Measurements from ENCODE around the gene MISP3.
A peak's percentile ranks its signal among the peaks of the same experiment; 100 is the strongest.

MISP3 gene

GRCh38 chr19:14102756-14103155 is 30.2 kb downstream of the MISP3 start:
- DNase-seq (ENCODE audit: low spot score): no peak

GRCh38 chr19:14103310-14103709 is 30.7 kb downstream of the MISP3 start:
- DNase-seq (ENCODE audit: low spot score): peak; percentile 50

- DNase-seq (ENCODE audit: low spot score): no peak
Observed at GRCh38 chr19:14105680-14106079, 33.1 kb downstream of the MISP3 start.

- DNase-seq (ENCODE audit: low spot score): no peak
Observed at GRCh38 chr19:14106840-14107239, 34.3 kb downstream of the MISP3 start.

GRCh38 chr19:14107581-14108461 is 35.2 kb downstream of the MISP3 start:
- DNase-seq (ENCODE audit: low spot score): no peak

DNA sequence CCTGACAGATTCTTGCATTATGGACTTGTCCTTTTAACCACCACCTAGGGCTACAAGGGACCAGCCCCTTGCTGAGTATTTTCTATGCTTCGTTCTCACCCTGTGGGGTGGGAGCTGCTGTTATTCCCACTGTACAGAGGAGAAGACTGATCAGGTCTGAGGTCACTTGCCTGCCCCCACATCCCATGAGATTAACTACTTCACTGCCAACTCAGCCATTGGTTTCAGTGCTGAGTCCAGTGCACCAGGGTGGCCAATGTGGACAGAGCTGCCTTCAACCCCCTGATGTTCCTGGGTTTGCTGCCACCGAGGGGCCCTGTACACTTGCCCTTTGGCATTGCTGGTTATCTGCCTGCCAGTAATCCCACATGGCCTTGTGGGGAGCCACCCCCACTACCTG is 38.1 kb downstream of the MISP3 start:
- no peak for DNase-seq (ENCODE audit: low spot score)

GRCh38 chr19:14111486-14111885 is 38.9 kb downstream of the MISP3 start:
- no peak for DNase-seq (ENCODE audit: low spot score)

DNA sequence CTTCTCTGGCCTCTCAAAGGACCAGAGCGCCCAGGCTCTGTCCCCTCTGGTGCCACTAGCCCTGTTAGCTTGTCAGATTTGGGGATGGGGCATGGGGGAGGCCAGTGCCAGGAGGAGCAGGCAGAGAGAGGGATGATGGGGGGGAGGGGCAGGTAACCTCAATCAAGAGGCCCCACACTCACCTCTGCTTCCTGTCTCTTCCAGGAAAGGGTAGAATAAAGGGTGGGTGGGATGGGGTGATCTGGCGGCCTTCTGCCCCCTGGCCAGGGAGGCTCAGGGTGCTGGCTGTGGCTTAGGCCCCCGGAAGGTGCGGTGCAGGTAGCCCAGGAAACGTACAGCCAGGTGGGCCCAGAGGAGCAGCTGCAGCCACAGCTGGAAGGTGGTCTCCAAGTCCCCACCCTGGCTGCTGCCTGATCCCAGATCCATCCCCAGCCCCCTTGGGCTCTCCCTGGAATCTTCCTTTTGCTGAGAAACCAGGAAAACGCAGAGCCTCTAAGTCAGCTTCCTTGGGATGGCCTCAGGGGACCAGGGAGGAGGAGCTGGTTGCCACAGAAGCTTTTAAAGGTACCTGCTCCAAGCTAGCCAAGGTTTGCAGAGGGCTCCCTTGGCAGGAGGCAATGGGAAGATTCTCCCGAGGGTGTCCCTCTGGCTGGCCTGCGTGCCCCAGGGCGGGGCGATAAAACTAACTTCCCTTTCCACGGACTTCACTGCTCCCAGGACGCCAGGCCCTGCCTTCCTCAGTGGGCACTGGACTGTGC is 39.6 kb downstream of the MISP3 start:
- DNase-seq (ENCODE audit: low spot score): no peak

DNA sequence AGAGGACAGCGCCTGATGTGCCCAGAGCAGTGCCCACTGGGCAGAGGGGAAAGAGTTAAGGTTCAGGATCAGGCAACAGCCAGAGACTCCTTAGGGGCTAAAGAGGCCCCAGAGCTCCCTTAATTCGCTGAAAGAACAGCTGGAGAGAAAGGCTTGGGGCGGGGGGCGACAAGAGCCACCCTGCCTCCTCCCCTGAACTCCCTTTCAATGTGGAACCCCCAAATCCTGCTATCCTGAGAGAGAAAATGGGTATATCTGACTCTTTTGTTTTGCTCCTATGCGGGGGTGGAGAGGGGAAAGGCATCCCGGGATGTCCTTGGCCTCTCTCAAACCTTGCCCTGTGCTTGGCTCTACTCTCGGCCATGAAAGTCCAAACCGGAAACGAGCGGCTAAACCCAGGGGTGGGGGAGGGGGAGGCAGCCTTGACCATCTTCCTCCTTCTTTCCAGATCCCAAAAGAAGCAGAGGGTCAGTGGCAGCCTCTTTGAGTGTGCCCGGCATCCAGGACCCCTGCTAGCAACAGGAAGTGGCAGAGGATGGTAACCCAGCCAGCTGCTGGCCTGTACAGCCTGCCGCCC is 40.3 kb downstream of the MISP3 start:
- DNase-seq (ENCODE audit: low spot score): no peak

DNA sequence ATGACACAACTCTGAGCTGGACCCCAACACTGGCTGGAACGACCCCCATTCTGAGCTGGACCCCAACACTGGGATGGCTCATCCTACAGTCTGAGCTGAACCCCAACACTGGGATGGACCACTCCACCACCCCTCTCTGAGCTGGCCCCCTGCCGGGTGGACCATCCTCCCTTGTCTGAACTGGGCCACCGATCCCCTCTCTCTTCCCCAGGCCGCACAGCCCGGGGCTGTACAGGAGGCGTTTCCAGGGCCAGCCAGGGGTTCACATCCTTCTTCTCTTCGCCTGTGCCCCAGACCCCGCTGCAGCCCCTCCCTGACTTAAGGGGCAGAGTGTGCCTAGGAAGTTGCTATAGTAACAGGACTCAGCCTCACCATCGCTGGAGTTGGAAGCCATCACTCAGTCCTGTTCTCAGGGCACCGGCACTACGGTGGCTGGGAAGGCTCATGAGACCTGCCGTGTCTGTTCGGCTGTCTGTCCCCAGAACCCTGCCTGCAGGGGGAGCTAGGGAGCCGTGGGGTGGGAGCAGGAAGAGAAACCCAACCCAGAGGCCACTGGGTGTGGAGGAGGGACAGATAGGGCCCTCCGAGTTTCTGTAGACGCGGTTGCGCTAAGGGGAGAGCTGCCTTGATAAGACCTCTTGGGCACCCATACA is 41.3 kb downstream of the MISP3 start:
- DNase-seq (ENCODE audit: low spot score): peak; percentile 47

DNA sequence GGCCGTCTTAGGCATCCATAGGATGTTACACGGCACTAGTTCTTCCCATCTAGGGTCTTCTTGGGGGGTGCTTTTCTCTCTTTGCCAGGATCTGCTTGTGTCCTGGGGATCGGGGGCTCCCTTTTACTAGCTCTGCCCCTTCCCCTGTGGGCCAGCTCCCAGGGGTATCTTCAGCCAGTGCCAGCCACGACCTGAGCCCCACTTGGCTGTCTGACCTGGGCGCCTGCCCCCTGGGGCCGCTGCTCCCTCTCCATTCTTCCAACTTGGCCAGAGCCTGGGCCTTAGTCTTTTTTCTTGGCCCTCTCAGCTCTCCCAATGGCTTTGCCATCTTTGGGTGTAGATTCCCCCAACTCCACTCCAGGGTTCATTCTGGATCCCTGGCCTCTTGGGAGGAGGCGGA is 41.9 kb downstream of the MISP3 start:
- DNase-seq (ENCODE audit: low spot score): no peak

DNA sequence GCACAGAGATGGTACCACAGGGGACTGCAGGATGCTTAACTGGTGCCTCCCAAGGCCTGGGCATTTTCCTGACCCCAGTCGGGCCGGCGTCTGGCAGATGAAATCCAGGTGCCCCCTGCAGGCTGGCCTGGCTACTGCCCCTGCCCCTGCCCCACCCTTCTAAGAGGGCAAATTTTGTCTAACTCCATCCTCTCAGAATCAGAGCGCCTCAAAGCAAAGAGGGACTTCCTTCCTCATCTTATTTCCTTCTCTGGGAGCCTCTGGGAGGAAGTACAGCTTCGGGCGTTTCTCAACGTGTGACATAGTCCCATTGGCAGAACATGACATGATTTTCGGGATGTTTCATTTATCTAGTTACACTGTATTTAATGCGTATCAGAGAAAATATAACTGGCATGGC is 42.3 kb downstream of the MISP3 start:
- DNase-seq (ENCODE audit: low spot score): peak; percentile 59

DNA sequence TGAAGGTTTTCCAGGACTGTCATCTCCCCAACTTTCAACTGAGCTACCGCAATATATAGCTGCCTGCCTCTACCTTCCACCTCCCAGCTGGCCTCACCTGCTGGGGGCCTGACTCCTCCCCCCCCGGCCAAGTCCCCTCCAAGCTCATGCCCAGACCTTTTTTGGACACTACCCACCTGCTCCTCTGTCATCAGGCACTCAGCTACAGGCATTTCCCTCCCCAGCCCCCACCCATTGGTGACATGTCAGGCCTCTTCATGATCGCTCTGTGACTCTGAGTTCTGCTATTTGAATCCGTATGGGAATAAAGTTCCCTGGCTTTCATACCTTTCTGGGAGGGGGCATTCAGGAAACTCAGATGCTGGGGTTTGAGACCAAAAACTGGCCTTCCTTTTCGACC is 43.2 kb downstream of the MISP3 start:
- DNase-seq (ENCODE audit: low spot score): no peak

DNA sequence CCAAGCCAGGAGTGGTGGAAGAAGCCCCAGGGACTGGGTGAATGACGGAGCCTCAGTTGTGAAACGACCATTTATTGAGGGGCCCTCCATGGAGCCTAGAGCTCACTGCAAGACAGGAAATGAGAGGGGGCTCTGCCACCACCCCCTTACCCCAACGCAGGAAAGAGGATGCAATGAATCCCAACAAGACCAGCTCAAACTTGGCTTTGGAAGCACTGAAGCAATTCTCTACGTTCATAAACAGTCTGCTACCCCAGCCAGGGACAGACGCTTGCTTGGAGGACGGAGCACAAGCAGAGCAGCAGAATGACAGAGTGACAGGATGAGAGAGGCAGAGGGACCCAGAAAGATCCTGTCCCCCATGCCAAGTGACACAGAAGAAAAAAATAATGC is 43.9 kb downstream of the MISP3 start:
- no peak for DNase-seq (ENCODE audit: low spot score)

DNA sequence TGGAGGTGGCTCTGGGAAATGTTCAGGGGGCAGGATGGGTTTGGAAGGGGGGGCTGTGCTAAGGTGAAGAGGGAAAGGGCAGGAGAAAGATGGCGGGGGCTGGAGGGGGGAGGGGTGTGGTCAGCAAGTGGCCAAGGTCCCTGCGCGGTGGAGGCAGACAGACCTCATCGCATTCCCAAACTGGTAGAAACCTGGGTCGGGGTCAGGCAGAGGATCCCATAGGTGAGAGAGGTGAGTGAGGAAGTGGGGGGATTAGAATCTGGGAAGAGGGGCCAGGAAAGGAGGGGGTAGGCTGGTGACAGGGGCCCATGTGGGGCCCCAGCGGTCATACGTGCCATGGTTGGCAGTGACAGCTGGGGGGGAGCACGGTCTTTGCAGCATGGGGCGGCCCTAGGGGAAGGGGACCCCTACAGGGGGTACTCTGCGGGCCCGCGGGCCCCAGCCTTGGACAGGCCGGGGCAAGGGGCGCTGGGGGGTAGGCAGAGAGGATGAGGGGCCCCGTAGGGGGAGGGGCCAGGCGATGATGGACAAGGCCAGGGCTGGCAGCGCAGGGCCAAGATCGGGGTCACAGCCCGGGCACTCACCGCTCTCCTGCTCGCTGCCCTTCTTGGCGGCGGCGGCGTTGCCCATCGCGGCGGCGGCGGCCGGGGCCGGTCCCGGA is 44.5 kb downstream of the MISP3 start:
- no peak for DNase-seq (ENCODE audit: low spot score)

DNA sequence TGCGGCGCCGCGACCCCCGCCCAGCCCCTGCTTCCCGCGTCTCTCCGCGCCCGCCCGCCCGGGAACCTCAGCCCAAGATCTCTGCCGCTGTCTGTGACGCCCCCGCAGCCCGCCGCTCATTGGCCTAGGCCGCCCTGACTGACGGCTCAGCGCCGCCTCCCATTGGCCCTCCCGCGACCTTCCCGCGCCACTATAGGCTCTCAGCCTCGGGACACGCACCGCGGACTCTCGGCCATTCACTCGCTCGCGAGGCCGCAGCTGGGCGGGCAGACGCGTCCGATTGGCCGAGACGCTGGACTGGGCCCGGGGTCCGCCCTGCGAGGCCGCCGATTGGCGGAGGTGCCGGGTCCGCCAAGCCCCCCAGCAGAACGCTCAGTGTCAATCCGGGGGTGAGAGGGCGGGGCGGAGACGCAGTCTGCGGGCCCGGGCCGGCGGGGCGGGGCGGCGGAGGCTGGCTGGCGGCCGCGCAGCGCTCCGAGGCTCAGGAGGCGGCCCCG is 45.1 kb downstream of the MISP3 start, which contains the start of gene PRKACA:
PRKACA (minus strand) TSS at position 95 of the 497 bp plus-strand sequence. CDS start 215 bp downstream, outside the sequence.
- DNase-seq (ENCODE audit: low spot score): peak; percentile 98

DNA sequence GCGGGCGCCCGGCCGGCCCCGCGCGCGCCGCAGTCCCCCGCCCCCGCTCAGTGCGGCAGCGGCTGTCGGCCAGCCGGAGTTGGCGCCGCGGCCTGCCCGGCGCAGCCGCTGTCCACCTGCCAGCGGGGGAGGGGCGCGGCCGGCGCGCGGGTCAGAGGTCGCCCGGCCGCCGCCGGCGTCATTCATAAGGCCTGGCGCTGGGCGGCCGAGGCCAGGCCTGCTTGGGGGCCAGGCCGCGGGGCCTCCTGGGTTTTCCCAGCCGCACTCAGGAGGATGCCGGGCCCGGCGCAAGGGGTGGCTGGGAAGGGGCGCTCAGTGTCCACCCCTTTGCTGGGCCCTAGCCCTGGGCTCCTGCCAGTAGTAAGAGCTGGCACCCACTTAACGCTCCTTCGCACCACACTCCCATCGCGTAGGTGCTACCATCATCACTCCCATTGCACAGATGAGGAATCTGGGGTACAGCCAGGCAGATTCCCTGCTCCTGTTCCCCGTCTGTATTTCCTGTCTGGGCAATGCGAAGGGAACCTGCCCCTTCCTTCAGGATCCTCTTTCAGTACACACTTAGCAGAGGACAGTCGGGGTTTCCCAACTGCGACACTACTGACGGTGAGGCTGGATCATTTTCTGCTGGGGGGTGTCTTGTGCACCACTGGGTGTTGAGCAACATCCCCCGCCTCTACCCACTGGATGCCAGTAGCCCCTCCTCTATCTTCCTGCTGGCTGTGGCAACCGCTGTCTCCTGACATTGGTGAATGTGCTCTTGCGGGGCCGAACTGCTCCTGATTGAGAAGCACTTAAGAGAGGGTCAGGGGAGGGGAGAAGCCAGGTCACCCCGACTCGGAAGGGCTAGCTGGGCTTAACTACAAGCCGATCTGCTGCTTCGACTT is 45.8 kb downstream of the MISP3 start:
- DNase-seq (ENCODE audit: low spot score): peak; percentile 47

GRCh38 chr19:14119146-14119545 is 46.6 kb downstream of the MISP3 start:
- no peak for DNase-seq (ENCODE audit: low spot score)

GRCh38 chr19:14119644-14120496 is 47.3 kb downstream of the MISP3 start:
- peak; percentile 26 for DNase-seq (ENCODE audit: low spot score)

- no peak for DNase-seq (ENCODE audit: low spot score)
Observed at GRCh38 chr19:14120497-14120780, 47.9 kb downstream of the MISP3 start.

Data from NAMALWA (cell line).